Dermis microvascular lymphatic vessel endothelial cell (primary cell): ENCODE results near the gene KCNK7. TPM values are rescaled to one million over a fixed set of nuclear protein-coding genes. Genes with fewer than 3 reads are reported as not detected.

ENCODE experiments used
- total RNA-seq: library from RNA; depleted of rRNA; stranded (reverse); fragments of >200 nt; gene quantifications from 2 replicates; pipeline ENCODE4 v1.2.1, GENCODE V29; 2014

The KCNK7 gene
- total RNA-seq, 1 donor from 2014 or later: under 0.01 TPM

Other genes starting within 250 kb of the KCNK7 start
- gene TIGD3, start 241.0 kb downstream of the KCNK7 start, total RNA-seq: under 0.01 and 0.26 TPM in 2 replicates
- 1.6 and 1.7 TPM in 2 replicates for gene SLC25A45, start 213.2 kb downstream of the KCNK7 start, total RNA-seq
- 75.4 and 85.1 TPM in 2 replicates for gene FRMD8, start 209.2 kb downstream of the KCNK7 start, total RNA-seq
- gene NEAT1, start 173.0 kb downstream of the KCNK7 start, total RNA-seq: 23.7 and 88.5 TPM in 2 replicates
- gene MALAT1, start 96.8 kb downstream of the KCNK7 start, total RNA-seq: 1,844 and 2,565 TPM in 2 replicates
- 41.8 and 55.9 TPM in 2 replicates for gene SCYL1, start 70.7 kb downstream of the KCNK7 start, total RNA-seq
- 13.1 and 41.7 TPM in 2 replicates for gene LTBP3, start 37.4 kb downstream of the KCNK7 start, total RNA-seq
- 37.6 and 37.7 TPM in 2 replicates for gene ZNRD2, start 25.3 kb downstream of the KCNK7 start, total RNA-seq
- 12.2 and 23.8 TPM in 2 replicates for gene FAM89B, start 23.3 kb downstream of the KCNK7 start, total RNA-seq
- 2.5 and 4.7 TPM in 2 replicates for gene EHBP1L1, start 19.7 kb downstream of the KCNK7 start, total RNA-seq
- gene MAP3K11, start 18.4 kb upstream of the KCNK7 start, total RNA-seq: 57.1 and 78.8 TPM in 2 replicates
- gene PCNX3, start 20.0 kb upstream of the KCNK7 start, total RNA-seq: 10.4 and 17.6 TPM in 2 replicates
- 54.0 and 56.0 TPM in 2 replicates for gene SIPA1, start 42.3 kb upstream of the KCNK7 start, total RNA-seq
- 8.7 and 16.3 TPM in 2 replicates for gene RELA, start 67.1 kb upstream of the KCNK7 start, total RNA-seq
- 37.6 and 38.4 TPM in 2 replicates for gene KAT5, start 116.5 kb upstream of the KCNK7 start, total RNA-seq
- gene RNASEH2C, start 125.0 kb upstream of the KCNK7 start, total RNA-seq: 39.8 and 42.6 TPM in 2 replicates
- gene AP5B1, start 185.2 kb upstream of the KCNK7 start, total RNA-seq: 6.2 and 11.9 TPM in 2 replicates
- not detected in 2 replicates for gene OVOL1, start 191.3 kb upstream of the KCNK7 start, total RNA-seq
- gene SNX32, start 238.2 kb upstream of the KCNK7 start, total RNA-seq: 0.13 and 0.51 TPM in 2 replicates